Measurements from ENCODE around the gene AP2M1.

DNA sequence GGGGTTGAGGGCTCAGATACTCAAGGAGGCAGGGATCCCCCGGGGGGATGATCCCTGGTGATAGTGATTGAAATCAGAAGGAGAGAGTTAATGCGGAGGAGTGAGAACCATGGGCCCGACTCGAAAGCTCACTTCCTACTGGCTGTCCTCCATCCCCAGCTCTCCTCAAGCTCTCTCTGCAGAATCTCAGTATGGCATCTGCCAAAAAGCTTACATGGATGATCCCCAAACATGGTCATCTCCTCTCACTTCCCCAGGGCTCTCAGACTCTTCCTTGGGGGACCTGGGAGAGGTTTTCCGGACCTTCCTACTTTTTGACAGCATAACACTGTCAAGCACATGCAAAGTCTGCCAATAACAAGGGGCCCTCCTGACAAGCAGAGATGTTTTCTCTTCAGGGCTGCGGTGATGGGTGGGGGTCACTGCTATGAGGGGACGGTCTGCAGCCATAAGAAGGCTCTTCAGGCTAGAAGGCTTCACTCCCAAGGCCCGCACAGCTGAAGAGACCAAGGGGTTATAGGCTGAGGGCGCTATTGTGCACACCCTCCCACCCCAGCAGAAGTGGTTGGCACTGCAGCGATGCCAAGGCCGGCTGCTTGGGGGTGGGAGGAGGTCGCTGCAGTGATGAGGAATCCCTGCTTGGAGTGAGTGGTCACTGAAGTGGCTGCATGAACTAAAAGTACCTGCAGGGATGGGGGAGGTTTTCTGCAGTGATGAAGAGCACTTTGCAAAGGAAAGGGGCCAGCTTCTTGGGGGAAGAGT, 53.9 kb downstream of the AP2M1 start:
- no peak for TF ChIP-seq ZNF622 (IDR thresholded peaks at IDR 0.05)
- no peak for TF ChIP-seq SMC3 (IDR thresholded peaks at IDR 0.05; ENCODE audit: borderline replicate concordance, low read length)
- TF ChIP-seq, protein P1, sequence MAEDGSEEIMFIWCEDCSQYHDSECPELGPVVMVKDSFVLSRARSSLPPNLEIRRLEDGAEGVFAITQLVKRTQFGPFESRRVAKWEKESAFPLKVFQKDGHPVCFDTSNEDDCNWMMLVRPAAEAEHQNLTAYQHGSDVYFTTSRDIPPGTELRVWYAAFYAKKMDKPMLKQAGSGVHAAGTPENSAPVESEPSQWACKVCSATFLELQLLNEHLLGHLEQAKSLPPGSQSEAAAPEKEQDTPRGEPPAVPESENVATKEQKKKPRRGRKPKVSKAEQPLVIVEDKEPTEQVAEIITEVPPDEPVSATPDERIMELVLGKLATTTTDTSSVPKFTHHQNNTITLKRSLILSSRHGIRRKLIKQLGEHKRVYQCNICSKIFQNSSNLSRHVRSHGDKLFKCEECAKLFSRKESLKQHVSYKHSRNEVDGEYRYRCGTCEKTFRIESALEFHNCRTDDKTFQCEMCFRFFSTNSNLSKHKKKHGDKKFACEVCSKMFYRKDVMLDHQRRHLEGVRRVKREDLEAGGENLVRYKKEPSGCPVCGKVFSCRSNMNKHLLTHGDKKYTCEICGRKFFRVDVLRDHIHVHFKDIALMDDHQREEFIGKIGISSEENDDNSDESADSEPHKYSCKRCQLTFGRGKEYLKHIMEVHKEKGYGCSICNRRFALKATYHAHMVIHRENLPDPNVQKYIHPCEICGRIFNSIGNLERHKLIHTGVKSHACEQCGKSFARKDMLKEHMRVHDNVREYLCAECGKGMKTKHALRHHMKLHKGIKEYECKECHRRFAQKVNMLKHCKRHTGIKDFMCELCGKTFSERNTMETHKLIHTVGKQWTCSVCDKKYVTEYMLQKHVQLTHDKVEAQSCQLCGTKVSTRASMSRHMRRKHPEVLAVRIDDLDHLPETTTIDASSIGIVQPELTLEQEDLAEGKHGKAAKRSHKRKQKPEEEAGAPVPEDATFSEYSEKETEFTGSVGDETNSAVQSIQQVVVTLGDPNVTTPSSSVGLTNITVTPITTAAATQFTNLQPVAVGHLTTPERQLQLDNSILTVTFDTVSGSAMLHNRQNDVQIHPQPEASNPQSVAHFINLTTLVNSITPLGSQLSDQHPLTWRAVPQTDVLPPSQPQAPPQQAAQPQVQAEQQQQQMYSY (CRISPR knock-in tag; IDR thresholded peaks at IDR 0.05): no peak
- no peak for TF ChIP-seq EZH2 (IDR thresholded peaks at IDR 0.05; ENCODE audit: borderline replicate concordance, control insufficient read depth, low read depth, low read length)
- TF ChIP-seq EP300 (IDR thresholded peaks at IDR 0.05; ENCODE audit: borderline replicate concordance in 1 of 2, control insufficient read depth in 1 of 2, low read depth in 2 of 2, low read length in 2 of 2): no peak
- TF ChIP-seq CTCF (IDR thresholded peaks at IDR 0.05 in 2 of 3, conservative IDR thresholded peaks at IDR 0.05 in 1 of 3; ENCODE audit: control insufficient read depth in 2 of 3, extremely low read depth in 1 of 3, insufficient read depth in 1 of 3, low read depth in 3 of 3, low read length in 3 of 3): no peak
- no peak for TF ChIP-seq TCF7 (IDR thresholded peaks at IDR 0.05; ENCODE audit: borderline replicate concordance)
- TF ChIP-seq GABPA (IDR thresholded peaks at IDR 0.05; ENCODE audit: low read depth): no peak
- TF ChIP-seq SMAD1 (IDR thresholded peaks at IDR 0.05; ENCODE audit: low read depth, partially characterized antibody): no peak
- no peak for TF ChIP-seq BRCA1 (IDR thresholded peaks at IDR 0.05; ENCODE audit: low read depth, low read length)
- TF ChIP-seq TCF12 (IDR thresholded peaks at IDR 0.05; ENCODE audit: low read depth, low read length): no peak
- TF ChIP-seq, protein P2, sequence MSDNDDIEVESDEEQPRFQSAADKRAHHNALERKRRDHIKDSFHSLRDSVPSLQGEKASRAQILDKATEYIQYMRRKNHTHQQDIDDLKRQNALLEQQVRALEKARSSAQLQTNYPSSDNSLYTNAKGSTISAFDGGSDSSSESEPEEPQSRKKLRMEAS (IDR thresholded peaks at IDR 0.05; ENCODE audit: low read depth, low read length): no peak
- TF ChIP-seq TAF1 (IDR thresholded peaks at IDR 0.05; ENCODE audit: borderline replicate concordance, low read depth, low read length): no peak

Data from GM12878 (cell line).